Fibroblast of mammary gland (primary cell): ENCODE data around the gene CRTAP.

Experiments used
- DNase-seq: peaks from one replicate; pipeline ENCODE4 v3.0.0-alpha.2; 2010; ENCODE audit warnings: low read depth
- H3K4me3 ChIP-seq: 2 replicates; pipeline ENCODE4 v1.5.1; 2011; ENCODE audit warnings: low read depth, mild to moderate bottlenecking, low read length, moderate library complexity; ENCODE audit not compliant: control insufficient read depth
- CTCF ChIP-seq: conservative IDR thresholded peaks from 2 replicates; pipeline ENCODE4 v1.5.1; 2011; ENCODE audit warnings: low read depth, low read length, inconsistent platforms; ENCODE audit not compliant: control insufficient read depth, insufficient read depth

Gene CRTAP

GRCh38 chr3:33170531-33170930 lies 56.7 kb downstream of the CRTAP start:
- TF ChIP-seq CTCF, result no peak
- DNase-seq, result no peak
- H3K4me3 ChIP-seq, result no peak overlapping the region

GRCh38 chr3:33171580-33171979 lies 57.8 kb downstream of the CRTAP start:
- DNase-seq, result no peak
- no peak overlapping the region for H3K4me3 ChIP-seq
- TF ChIP-seq CTCF, result no peak

- TF ChIP-seq CTCF, result no peak
- no peak overlapping the region for H3K4me3 ChIP-seq
- DNase-seq, result no peak
These were observed 59.3 kb downstream of the CRTAP start for GRCh38 chr3:33173103-33173502.

- H3K4me3 ChIP-seq, result no peak overlapping the region
- DNase-seq, result no peak
- TF ChIP-seq CTCF, result no peak
These were observed 59.9 kb downstream of the CRTAP start for GRCh38 chr3:33173672-33174071.

GRCh38 chr3:33174095-33174494 lies 60.3 kb downstream of the CRTAP start:
- no peak for TF ChIP-seq CTCF
- no peak overlapping the region for H3K4me3 ChIP-seq
- DNase-seq, result no peak

- TF ChIP-seq CTCF, result no peak
- peak; percentile 34 for DNase-seq
- no peak overlapping the region for H3K4me3 ChIP-seq
These were observed 61.0 kb downstream of the CRTAP start for GRCh38 chr3:33174711-33175414.

- H3K4me3 ChIP-seq, result no peak overlapping the region
- DNase-seq, result no peak
- TF ChIP-seq CTCF, result no peak
These were observed 65.3 kb downstream of the CRTAP start for GRCh38 chr3:33179132-33179531.
